ENCODE measurements around the gene SV2C.

GRCh38 chr5:76397200-76397599 lies 314.0 kb downstream of the SV2C start:
- TF ChIP-seq CTCF (IDR thresholded peaks at IDR 0.05) (no peak), POLR2A (IDR thresholded peaks at IDR 0.05) (no peak)
